SIG-M5 (cell line): ENCODE data around the gene MIB2.

Source experiments
- DNase-seq: peaks from one replicate; lab custom pipeline; 2025; lab: John Stamatoyannopoulos, UW

The MIB2 gene

GRCh38 chr1:1598051-1598719, 17.1 kb upstream of the MIB2 start:
- DNase-seq = no peak

GRCh38 chr1:1598720-1599029, 16.6 kb upstream of the MIB2 start:
- no peak for DNase-seq

GRCh38 chr1:1599030-1599934, 16.0 kb upstream of the MIB2 start:
- no peak for DNase-seq

GRCh38 chr1:1599935-1600860, 15.1 kb upstream of the MIB2 start, which contains the start of gene FNDC10:
Gene FNDC10, minus strand, starts transcription at chr1:1600135. Its CDS starts 120 bp downstream, at chr1:1600015.
- DNase-seq = no peak

GRCh38 chr1:1600861-1601563, 14.3 kb upstream of the MIB2 start:
- DNase-seq = no peak

GRCh38 chr1:1601564-1602303, 13.6 kb upstream of the MIB2 start:
- DNase-seq = no peak

- DNase-seq = no peak
Measured at GRCh38 chr1:1602304-1602967, 12.9 kb upstream of the MIB2 start.

- no peak for DNase-seq
Measured at GRCh38 chr1:1602968-1603506, 12.3 kb upstream of the MIB2 start.

- no peak for DNase-seq
Measured at GRCh38 chr1:1603671-1604373, 11.5 kb upstream of the MIB2 start.

- DNase-seq = no peak
Measured at GRCh38 chr1:1604374-1605033, 10.8 kb upstream of the MIB2 start.

GRCh38 chr1:1605034-1605591, 10.2 kb upstream of the MIB2 start:
- no peak for DNase-seq

GRCh38 chr1:1605724-1606123, 9.6 kb upstream of the MIB2 start:
- no peak for DNase-seq

- DNase-seq = no peak
Measured at GRCh38 chr1:1606232-1606631, 9.1 kb upstream of the MIB2 start.

GRCh38 chr1:1609822-1610485, 5.3 kb upstream of the MIB2 start:
- no peak for DNase-seq

GRCh38 chr1:1610796-1611195, 4.5 kb upstream of the MIB2 start:
- no peak for DNase-seq

GRCh38 chr1:1612104-1612400, 3.2 kb upstream of the MIB2 start:
- DNase-seq = no peak

- DNase-seq = no peak
Measured at GRCh38 chr1:1613509-1614082, 1.7 kb upstream of the MIB2 start.
